Measurements from ENCODE around the gene ASF1B.

The ASF1B gene

GRCh38 chr19:14080887-14081796 lies 55.2 kb downstream of the ASF1B start:
- DNase-seq, result peak; percentile 98

GRCh38 chr19:14078411-14078810 lies 58.0 kb downstream of the ASF1B start:
- DNase-seq, result no peak

GRCh38 chr19:14073925-14074838 lies 62.2 kb downstream of the ASF1B start:
- DNase-seq, result no peak

- no peak for DNase-seq
These were observed 63.0 kb downstream of the ASF1B start for GRCh38 chr19:14073261-14073924.

GRCh38 chr19:14072535-14073260 lies 63.7 kb downstream of the ASF1B start, which contains the start of gene MISP3:
MISP3 (plus strand) TSS chr19:14072786; CDS start chr19:14073310, 524 bp downstream.
- no peak for DNase-seq

GRCh38 chr19:14070268-14071050 lies 65.9 kb downstream of the ASF1B start:
- DNase-seq, result no peak

All from amniotic stem cell (primary cell).